Stimulated activated CD4-positive, alpha-beta T cell treated with anti-CD3 and anti-CD28 coated beads, Interleukin-1b, Interleukin-23, amount 100 ng/mL, for 4 hours (primary cell): ENCODE data around the gene KBTBD3.

Experiments used
- DNase-seq, 2 donors: peaks; one replicate each; pipeline ENCODE4 v3.0.0-alpha.2; 2020; ENCODE audit warnings: low read depth in 2 of 2

The KBTBD3 gene

DNA sequence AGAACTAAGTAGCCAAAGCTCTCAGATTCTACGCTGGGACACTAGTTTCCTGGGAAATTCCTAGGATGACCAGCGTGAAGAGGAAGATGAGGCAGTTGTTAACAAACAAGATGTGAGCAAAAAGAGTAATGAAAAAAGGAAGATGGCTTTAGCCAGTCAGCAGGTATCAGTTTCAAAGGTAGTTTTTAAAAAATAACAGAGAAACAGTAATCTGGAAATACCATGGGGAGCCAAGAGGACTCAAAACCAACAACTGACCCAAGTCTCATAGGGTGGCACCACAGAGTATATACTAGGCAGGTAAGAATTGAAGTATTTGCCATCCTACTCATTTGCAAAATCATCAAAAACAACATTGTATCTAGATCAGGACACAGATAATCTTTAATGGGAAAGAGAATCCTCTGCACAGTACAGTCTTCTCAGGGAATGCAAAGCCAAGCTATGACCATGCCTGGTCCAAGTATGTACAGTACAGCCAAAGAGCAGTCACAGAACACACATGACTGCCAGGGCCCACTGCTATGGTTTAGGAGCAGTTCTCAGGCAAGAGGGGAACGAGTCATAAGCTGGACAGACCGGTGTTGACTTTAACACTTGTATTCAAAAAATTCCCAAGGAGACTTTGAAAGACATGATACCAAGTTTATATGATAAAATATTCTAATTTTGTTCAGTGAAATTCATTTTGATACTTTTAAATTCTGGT lies 75.7 kb downstream of the KBTBD3 start:
- no peak for DNase-seq
